Activated naive CD4-positive, alpha-beta T cell treated with Interleukin-2 at 50 U/mL for 16 hours (primary cell): ENCODE results near the gene AP1S1.

Experiments used
- DNase-seq: peaks from one replicate; pipeline ENCODE4 v3.0.0-alpha.2; 2020

The AP1S1 gene

DNA sequence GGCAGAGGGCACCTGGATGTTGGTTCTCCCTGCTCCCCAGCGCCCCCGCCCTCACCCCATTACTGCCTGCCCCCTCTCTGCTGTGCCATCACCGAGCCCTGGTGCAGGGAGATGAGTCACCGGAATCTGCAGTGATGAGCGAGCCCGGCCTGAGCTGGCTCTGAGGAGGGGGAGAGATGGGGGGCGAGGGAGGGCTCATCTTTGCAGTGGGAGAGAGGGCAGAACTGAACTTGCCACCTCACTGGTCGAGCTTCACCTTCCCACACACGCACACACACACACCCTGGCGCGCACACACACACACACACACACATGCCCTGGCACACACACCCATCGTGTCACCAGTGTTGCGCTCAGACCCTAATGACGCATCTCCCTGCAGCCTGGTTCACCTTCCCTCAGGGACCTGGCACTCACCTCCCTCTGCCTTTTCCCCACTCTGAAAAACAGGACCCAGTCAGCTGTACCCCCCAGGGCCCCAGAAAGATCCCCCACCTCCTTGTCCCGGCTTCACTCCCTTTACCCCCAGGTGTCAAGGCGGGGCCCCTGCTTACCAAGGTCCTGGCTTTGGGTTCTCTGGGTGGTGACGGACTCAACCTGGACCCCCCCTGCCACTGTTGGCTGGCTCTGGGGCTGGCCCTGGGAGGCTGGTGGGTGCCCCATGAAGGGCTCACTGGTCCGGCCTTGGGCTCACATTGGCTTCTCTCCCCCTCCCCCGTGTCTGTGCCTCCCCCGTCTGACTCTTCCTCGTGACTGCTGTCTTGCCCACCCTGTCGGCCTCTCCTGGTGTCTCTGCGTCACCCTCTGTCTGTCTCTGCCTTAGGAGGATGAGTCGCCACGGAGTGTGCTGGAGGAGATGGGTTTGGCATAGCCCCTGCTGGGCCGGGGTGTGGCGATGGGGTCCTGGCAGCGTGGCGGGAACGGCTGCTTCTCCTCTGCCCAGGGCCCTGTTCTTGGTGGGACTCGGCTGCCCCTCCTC is 5.7 kb downstream of the AP1S1 start:
- no peak for DNase-seq

GRCh38 chr7:101160910-101161309 is 6.6 kb downstream of the AP1S1 start:
- no peak for DNase-seq

- DNase-seq, result no peak
Observed at GRCh38 chr7:101161692-101162471, 7.6 kb downstream of the AP1S1 start.

DNA sequence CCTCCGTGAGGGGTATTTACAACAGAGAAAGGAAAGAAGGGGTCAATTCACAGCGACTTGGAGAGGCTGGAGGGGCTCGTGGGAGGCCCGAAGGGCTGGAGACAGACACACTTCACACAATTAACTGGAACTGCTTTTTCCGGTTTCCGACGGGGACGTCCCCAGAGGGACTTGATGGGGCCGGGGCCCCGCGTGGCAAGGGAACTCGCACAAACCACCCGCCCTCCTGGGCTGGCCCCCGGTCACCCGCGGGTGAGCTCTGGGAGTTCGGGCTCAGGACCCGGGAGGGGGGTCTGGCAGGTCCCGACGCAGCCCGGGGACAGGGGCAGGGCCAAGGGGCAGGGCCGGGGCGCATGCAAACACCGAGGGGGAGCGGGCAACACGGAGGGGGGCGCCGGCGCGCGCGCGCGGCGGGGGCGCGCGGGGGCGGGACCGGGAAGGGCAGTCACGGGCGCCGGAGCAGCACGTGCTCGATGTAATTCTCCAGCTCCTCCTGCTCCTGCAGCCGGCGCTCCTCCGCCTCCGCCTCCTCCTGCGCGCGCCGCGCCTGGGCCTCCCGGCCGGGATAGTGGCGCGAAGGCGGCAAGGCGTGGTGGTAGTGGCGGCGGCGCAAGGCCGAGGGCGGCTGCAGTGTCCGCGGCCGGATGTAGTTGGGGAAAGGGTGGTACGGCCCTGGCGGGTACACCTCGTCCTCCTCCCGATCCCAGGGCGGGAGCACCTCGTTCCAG is 8.4 kb downstream of the AP1S1 start:
- peak; percentile 13 for DNase-seq

- peak; percentile 31 for DNase-seq
Observed at GRCh38 chr7:101163279-101164070, 9.2 kb downstream of the AP1S1 start.

DNA sequence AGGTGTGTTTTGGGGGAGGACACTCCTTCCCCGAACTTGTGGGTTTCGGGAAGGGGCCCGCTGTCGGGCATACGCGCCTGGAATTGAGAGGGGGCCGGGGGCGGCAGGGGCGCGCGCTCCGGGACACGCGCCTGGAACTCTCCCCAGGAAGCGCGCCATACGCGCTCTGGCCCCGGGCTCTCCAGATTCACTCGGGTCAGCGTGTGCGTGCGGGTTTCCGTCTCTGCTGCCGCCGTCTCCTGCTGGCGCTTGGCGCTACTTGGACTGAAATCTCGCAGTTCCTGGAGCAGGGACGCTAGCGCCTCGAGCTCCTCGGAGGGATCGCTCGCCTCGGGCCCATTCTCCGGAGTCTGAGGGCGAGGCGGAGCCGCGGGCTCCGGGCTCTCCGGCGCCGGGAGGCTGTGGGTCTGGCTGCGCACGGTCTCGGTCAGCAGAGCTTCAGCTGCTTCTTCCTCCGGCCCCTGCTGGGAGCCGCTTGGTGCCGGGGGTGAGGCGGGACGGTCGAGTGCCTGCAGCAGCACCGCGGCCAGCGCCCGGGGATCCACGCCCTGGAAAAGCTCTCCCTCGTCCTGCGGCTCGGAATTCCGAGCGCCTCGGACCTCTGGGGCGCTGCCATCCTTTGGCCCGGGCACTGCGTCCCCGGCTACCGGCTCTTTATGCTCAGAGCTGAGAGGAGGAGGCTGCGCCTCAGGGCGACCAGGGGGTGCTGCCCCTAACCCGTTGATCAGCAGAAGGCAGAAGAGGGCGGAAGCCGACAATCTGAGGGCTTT is 10.0 kb downstream of the AP1S1 start:
- DNase-seq, result peak; percentile 11

GRCh38 chr7:101165075-101165957 is 11.0 kb downstream of the AP1S1 start, which contains the start of gene VGF:
Gene VGF, minus strand, starts transcription at chr7:101165569. Its CDS starts 726 bp downstream, at chr7:101164843.
- DNase-seq, result peak; percentile 91

DNA sequence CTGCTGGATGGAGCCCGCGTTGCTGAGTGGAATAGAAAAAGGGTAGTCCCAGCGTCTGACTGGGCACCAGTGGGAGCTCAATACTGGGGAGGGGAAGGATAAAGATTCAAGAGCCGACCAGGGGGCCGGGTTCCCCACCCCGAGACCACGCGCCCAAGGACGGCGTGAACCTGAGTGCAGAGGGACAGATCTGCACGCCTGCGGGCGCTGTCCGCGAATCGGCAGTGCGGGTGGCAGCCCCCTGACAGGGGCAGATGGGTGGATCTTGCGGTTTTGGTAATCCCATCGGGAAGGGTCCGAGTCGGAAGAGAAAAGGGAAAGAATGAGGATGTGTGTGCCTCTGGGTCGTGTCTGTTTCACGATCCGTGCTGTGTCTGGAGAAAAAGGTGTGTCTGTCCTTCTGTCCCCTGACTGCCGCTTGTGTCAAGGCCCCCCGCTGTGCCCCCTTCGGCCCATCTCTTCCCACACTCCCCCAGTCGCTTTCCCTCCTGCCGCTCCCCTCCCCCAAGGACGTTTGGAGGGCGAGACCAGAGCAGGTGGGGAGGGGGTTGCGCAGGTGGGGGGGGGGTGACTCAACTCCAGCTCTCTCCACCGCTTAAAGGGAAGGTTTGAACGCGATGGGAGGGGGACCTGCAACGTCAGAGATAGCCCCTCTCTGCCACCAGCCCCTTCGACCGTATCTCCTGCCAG is 11.8 kb downstream of the AP1S1 start:
- no peak for DNase-seq

DNA sequence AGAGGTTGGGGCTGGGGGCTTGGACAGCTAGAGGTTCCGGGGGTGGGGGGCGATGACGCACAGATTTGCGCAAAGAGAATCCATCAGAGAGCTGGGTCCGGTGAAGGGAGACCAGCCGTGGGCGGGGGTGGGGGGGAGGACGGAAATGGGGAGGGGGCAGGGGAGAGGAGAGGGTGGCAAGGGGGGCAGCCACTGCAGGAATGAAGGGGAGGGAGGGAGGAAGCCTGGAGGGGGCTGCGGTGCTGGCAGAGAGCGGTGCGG is 12.3 kb downstream of the AP1S1 start:
- no peak for DNase-seq

DNA sequence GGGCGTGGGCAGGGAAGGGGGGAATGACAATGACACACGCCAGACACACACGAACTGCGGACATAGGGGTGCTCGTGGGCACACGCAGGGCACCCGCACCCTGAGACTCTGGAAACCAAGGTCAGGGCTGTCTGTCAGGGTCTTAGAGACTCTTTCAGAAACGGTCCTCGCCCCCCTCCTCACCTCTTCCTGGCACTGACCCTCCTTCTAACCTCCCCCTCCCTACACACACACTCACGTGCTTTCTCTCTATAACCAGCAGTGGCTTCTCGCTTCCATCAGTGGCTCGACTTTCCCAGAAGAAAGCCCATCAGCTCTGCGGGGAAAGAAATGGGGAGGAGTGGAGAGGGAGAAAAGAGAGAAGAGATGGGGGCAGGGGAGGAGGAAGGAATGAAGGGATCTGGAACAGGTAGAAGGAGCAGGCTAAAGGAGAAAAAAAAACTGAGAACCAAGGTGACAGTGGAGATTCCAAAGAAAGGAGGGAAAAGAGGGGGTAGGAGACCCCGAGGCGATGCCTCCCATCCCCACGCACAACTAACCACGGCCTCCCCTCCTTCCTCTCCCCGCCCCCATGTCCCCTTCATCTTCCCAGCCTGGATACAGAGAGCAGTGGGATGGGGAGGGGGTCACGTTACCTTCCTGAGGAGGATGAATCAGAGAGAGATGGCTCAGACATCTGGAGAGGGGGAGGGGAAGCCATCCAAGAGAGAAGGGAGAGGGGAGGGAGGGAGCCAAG is 12.8 kb downstream of the AP1S1 start:
- no peak for DNase-seq

GRCh38 chr7:101167645-101168411 is 13.6 kb downstream of the AP1S1 start:
- no peak for DNase-seq

- peak; percentile 10 for DNase-seq
Observed at GRCh38 chr7:101168412-101169049, 14.3 kb downstream of the AP1S1 start.

- peak; percentile 16 for DNase-seq
Observed at GRCh38 chr7:101169110-101169837, 15.0 kb downstream of the AP1S1 start.

GRCh38 chr7:101169838-101170551 is 15.7 kb downstream of the AP1S1 start:
- peak; percentile 85 for DNase-seq

- DNase-seq, result peak; percentile 9
Observed at GRCh38 chr7:101170617-101171441, 16.6 kb downstream of the AP1S1 start.

GRCh38 chr7:101171442-101171837 is 17.2 kb downstream of the AP1S1 start:
- no peak for DNase-seq
